Right atrium auricular region (tissue), 2 donors: ENCODE measurements around the gene IFNGR2. TPM values are rescaled to one million over a fixed set of nuclear protein-coding genes. Genes with fewer than 3 reads are reported as not detected.

Experiments
- DNase-seq: peaks from one replicate; pipeline ENCODE4 v3.0.0-alpha.2; 2019; ENCODE audit warnings: low spot score
- H3K27ac ChIP-seq, 2 donors: fragments of 200-600 bp; sonication (generic); 1 replicate in 1 of 2; 2 replicates in 1 of 2; pipeline ENCODE4 v1.5.1; 2016 to 2019
- H3K27me3 ChIP-seq, 2 donors: fragments of 200-600 bp; sonication (generic); one replicate each; pipeline versions ENCODE4 v1.5.1 to v1.6.0; 2017 to 2019
- H3K36me3 ChIP-seq: fragments of 200-600 bp; sonication (generic); one replicate; pipeline ENCODE4 v1.5.1; 2016
- H3K4me1 ChIP-seq, 2 donors: fragments of 200-600 bp; sonication (generic); one replicate each; pipeline versions ENCODE4 v1.5.1 to v1.6.0; 2017 to 2019
- H3K4me3 ChIP-seq, 2 donors: fragments of 200-600 bp; sonication (generic); 1 replicate in 1 of 2; 2 replicates in 1 of 2; pipeline ENCODE4 v1.5.1; 2017 to 2019; ENCODE audit warnings: mild to moderate bottlenecking in 1 of 2, moderate library complexity in 1 of 2
- H3K9me3 ChIP-seq, 2 donors: fragments of 200-600 bp; sonication (generic); one replicate each; pipeline ENCODE4 v1.5.1; 2019
- total RNA-seq, 2 donors: library from RNA; depleted of rRNA; stranded (reverse); fragments of >200 nt; gene quantifications; one replicate each; pipeline ENCODE4 v1.1.0, GENCODE V29; 2016
- TF ChIP-seq, protein P1 (sequence below), 2 donors: fragments of 200-600 bp; sonication (generic); IDR thresholded peaks; one replicate each; pipeline ENCODE4 v1.5.1; 2019; ENCODE audit warnings: antibody characterized with exemption in 2 of 2

The IFNGR2 gene
- total RNA-seq, 2 donors from 2014 or later = 40.2 to 47.3 TPM

- no peak overlapping the region for H3K27ac ChIP-seq
- H3K36me3 ChIP-seq = no peaks in the 10 kb centered on the region
- H3K9me3 ChIP-seq = no peaks in the 10 kb centered on the region
- no peak for DNase-seq
- TF ChIP-seq, protein P1, sequence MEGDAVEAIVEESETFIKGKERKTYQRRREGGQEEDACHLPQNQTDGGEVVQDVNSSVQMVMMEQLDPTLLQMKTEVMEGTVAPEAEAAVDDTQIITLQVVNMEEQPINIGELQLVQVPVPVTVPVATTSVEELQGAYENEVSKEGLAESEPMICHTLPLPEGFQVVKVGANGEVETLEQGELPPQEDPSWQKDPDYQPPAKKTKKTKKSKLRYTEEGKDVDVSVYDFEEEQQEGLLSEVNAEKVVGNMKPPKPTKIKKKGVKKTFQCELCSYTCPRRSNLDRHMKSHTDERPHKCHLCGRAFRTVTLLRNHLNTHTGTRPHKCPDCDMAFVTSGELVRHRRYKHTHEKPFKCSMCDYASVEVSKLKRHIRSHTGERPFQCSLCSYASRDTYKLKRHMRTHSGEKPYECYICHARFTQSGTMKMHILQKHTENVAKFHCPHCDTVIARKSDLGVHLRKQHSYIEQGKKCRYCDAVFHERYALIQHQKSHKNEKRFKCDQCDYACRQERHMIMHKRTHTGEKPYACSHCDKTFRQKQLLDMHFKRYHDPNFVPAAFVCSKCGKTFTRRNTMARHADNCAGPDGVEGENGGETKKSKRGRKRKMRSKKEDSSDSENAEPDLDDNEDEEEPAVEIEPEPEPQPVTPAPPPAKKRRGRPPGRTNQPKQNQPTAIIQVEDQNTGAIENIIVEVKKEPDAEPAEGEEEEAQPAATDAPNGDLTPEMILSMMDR (IDR thresholded peaks at IDR 0.05) = no peak
- no peaks in the 10 kb centered on the region for H3K27me3 ChIP-seq
- H3K4me3 ChIP-seq = no peak overlapping the region
- peaks cover 0 to 18% of the 10 kb centered on the region in 2 donors for H3K4me1 ChIP-seq
Observed at GRCh38 chr21:33386222-33386784, 16.9 kb upstream of the IFNGR2 start.

GRCh38 chr21:33387294-33387693, 15.9 kb upstream of the IFNGR2 start:
- TF ChIP-seq, protein P1 (IDR thresholded peaks at IDR 0.05) = no peak
- H3K27me3 ChIP-seq = no peaks in the 10 kb centered on the region
- no peak overlapping the region for H3K4me3 ChIP-seq
- H3K4me1 ChIP-seq = peaks cover 0 to 15% of the 10 kb centered on the region in 2 donors
- H3K36me3 ChIP-seq = no peaks in the 10 kb centered on the region
- no peak for DNase-seq
- no peaks in the 10 kb centered on the region for H3K9me3 ChIP-seq
- no peak overlapping the region for H3K27ac ChIP-seq

DNA sequence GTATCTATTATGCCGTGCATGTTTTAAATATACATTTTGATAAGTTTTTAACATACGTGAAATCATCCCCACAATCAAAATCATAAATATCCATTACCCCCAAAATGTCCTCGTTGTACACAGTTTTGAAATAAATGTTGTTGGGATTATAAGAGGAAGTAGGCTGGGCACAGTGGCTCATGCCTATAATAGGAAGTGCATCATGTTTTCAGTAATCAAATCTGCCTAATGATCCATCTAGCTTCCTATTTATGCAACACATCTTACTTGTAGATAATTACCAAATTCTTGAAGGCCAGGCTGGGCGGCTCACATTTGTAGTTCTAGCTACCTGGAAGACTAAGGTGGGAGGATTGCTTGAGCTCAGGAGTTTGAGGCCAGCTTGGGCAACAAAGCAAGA, 15.0 kb upstream of the IFNGR2 start:
- Histone ChIP-seq H3K4me1 (peaks cover 0 to 7% of the 10 kb centered on the region in 2 donors), H3K27ac (no peak overlapping the region), H3K27me3 (no peaks in the 10 kb centered on the region), H3K4me3 (no peak overlapping the region), H3K9me3 (no peaks in the 10 kb centered on the region), H3K36me3 (no peaks in the 10 kb centered on the region)
- TF ChIP-seq, protein P1 (IDR thresholded peaks at IDR 0.05) = no peak
- DNase-seq = no peak

- no peaks in the 10 kb centered on the region for H3K27me3 ChIP-seq
- no peaks in the 10 kb centered on the region for H3K36me3 ChIP-seq
- TF ChIP-seq, protein P1 (IDR thresholded peaks at IDR 0.05) = no peak
- no peaks in the 10 kb centered on the region for H3K4me1 ChIP-seq
- H3K27ac ChIP-seq = no peak overlapping the region
- DNase-seq = no peak
- H3K4me3 ChIP-seq = no peak overlapping the region
- H3K9me3 ChIP-seq = no peaks in the 10 kb centered on the region
Observed at GRCh38 chr21:33390479-33390878, 12.7 kb upstream of the IFNGR2 start.

DNA sequence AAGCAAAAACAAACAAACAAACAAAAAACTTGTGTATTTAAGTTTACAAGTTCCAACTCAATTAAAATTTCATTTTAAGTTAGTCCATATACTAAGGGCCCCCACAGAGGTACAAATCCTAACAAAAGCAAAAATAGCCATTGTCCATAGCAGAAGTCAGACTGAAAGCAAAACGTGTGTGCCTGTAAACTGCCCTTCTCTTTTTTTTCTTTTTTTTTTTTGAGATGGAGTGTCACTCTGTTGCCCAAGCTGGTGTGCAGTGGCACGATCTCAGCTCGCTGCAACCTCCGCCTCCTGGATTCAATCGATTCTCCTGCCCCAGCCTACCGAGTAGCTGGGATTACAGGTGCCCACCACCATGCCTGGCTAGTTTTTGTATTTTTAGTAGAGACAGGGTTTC, 11.6 kb upstream of the IFNGR2 start:
- H3K4me1 ChIP-seq = peaks cover 0 to 3% of the 10 kb centered on the region in 2 donors
- H3K36me3 ChIP-seq = no peaks in the 10 kb centered on the region
- no peaks in the 10 kb centered on the region for H3K27me3 ChIP-seq
- H3K9me3 ChIP-seq = no peaks in the 10 kb centered on the region
- DNase-seq = no peak
- TF ChIP-seq, protein P1 (IDR thresholded peaks at IDR 0.05) = no peak
- no peak overlapping the region for H3K27ac ChIP-seq
- H3K4me3 ChIP-seq = no peak overlapping the region
